T-helper 2 cell treated with Interferon-gamma antibody and Interleukin-4, amounts not matched to agents 5 μg/mL and 100 μg/mL, for 36 hours (primary cell): ENCODE results near the gene TRPV4.

ENCODE experiments used
- DNase-seq: peaks from one replicate; pipeline ENCODE4 v3.0.0; 2021; ENCODE audit warnings: low spot score
- H3K27ac Mint-ChIP-seq: one replicate; pipeline ENCODE4 v1.8.0; 2021; ENCODE audit warnings: mild to moderate bottlenecking, mixed read lengths
- H3K27me3 Mint-ChIP-seq: one replicate; pipeline ENCODE4 v1.8.0; 2021; ENCODE audit warnings: low read depth, mixed read lengths
- H3K36me3 Mint-ChIP-seq: one replicate; pipeline ENCODE4 v1.8.0; 2021; ENCODE audit warnings: low read depth, mixed read lengths
- H3K4me1 Mint-ChIP-seq: one replicate; pipeline ENCODE4 v1.8.0; 2021; ENCODE audit warnings: low read depth, mixed read lengths
- H3K4me3 Mint-ChIP-seq: one replicate; pipeline ENCODE4 v1.8.0; 2022; ENCODE audit warnings: mild to moderate bottlenecking, moderate library complexity, mixed read lengths
- H3K9me3 Mint-ChIP-seq: one replicate; pipeline ENCODE4 v1.8.0; 2021; ENCODE audit warnings: mixed read lengths

The TRPV4 gene

DNA sequence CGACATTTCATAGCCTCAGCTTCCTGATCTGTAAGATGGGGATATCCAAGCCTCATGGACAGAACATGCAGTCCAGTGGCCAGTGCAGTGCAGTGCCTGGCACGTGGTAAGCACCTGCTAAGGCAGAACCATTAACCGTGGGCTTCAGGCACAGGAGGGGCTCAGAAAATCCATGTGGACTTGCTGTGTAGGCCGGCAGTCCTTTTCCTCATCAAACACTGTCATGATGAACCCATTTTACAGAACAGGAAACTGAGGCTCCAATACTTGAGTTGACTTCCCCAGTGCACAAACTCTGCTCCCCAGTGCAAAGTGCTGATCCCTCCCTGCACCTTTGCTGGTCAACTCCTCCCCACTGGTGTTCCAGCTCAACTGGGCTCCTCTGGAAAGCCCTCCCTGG is 18.0 kb downstream of the TRPV4 start:
- Mint-ChIP-seq H3K36me3 (no peaks in the 10 kb centered on the region), H3K4me3 (no peak overlapping the region), H3K27me3 (no peaks in the 10 kb centered on the region), H3K27ac (no peak overlapping the region), H3K9me3 (no peaks in the 10 kb centered on the region), H3K4me1 (no peaks in the 10 kb centered on the region)
- no peak for DNase-seq

DNA sequence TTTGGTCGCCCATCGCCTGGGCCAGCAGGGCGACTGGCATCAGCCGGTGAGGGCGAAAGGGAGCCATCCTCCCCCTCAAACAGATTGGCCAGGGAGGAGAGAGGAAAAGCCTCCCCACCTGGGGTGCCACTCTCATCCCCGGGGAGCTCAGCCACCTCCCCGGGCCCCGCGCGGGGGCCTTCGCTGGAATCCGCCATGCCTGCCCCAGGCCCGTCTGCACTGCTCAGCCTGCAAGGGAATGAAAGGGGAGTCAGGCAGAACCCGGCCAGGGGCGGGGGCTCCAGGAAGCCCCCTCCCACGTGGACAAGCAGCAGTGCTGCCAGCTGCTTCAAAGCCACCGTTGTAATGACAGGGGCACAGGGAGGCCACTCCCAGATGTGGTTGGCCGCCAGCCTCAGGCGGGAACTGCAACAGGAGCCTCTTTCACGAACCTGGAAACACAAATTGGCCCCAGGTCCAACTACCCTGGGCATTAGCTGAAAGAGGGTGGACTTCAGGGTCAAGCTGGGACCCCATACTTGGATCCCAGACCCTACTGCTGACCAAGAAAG is 18.5 kb downstream of the TRPV4 start:
- H3K4me1 Mint-ChIP-seq = no peaks in the 10 kb centered on the region
- no peaks in the 10 kb centered on the region for H3K27me3 Mint-ChIP-seq
- no peaks in the 10 kb centered on the region for H3K9me3 Mint-ChIP-seq
- no peak overlapping the region for H3K4me3 Mint-ChIP-seq
- no peak overlapping the region for H3K27ac Mint-ChIP-seq
- H3K36me3 Mint-ChIP-seq = no peaks in the 10 kb centered on the region
- DNase-seq = no peak

DNA sequence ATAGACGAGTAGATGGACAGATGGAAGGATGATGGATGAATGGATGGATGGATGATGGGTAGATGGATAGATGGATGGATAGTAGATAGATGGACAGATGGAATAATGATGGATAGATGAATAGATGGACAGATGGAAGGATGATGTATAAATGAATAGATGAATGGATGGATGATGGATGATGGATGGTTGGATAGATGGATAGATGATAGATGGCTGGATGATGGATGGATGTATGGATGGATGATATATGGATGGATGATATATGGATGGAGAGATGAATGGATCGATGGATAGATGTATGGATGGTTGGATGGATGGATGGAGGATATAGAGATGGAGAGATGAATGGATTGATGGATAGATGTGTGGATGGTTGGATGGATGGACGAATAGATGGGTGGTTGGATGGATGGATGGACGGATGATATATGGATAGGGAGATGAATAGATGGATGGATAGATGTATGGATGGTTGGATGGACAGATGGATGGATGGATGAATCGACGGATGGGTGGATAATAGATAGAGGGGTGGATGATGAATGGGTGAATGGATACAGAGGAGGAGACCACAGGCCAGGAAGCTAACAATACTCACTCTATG is 19.3 kb downstream of the TRPV4 start:
- no peaks in the 10 kb centered on the region for H3K4me1 Mint-ChIP-seq
- no peak overlapping the region for H3K4me3 Mint-ChIP-seq
- H3K9me3 Mint-ChIP-seq = no peaks in the 10 kb centered on the region
- DNase-seq = no peak
- H3K27ac Mint-ChIP-seq = no peak overlapping the region
- H3K27me3 Mint-ChIP-seq = no peaks in the 10 kb centered on the region
- H3K36me3 Mint-ChIP-seq = no peaks in the 10 kb centered on the region

DNA sequence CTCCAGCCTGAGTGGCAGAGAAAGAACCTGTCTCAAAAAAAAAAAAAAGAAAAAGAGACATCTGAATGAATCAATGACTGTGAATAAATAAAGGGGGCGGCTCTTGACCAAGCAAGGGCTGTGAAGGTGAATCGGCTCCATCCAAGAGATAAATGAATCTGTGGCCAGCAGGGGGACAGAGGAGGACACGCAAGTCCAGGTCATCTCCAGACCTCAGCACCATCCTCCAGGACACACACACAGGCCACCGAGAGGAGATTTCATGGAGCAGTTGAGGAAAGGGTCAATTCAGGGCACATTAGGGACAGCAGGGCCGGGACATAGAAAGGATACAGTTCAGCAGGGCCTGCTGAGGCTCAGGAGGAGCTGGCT is 21.6 kb downstream of the TRPV4 start:
- no peaks in the 10 kb centered on the region for H3K36me3 Mint-ChIP-seq
- no peaks in the 10 kb centered on the region for H3K4me1 Mint-ChIP-seq
- DNase-seq = no peak
- no peaks in the 10 kb centered on the region for H3K9me3 Mint-ChIP-seq
- no peak overlapping the region for H3K27ac Mint-ChIP-seq
- no peak overlapping the region for H3K4me3 Mint-ChIP-seq
- H3K27me3 Mint-ChIP-seq = no peaks in the 10 kb centered on the region

DNA sequence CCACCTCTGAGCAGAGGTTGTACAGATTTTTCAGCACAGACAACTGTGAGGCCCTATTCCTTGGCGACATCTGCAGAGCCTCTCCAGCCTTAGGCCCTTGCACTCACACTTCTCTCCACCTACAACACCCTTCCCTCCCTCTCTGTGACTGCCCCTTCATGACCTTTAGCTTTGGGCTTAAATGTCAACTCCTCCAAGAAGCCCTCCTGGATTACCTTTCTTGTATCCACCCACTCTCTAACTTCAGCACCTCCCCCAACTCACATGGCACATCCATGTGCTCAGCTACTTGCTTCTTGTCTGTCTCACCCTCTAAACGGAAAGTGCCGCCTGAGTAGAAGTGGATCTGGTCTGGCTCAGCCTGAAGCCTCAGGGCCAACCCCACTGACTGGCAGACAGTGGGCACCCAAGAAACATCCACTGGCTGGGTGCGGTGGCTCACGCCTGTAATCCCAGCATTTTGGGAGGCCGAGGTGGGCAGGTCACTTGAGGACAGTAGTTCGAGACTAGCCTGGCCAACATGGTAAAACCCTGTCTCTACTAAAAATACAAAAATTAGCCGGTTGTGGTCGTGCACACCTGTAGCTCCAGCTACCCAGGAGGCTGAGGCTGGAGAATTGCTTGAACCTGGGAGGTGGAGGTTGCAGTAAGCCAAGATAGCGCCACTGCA is 22.1 kb downstream of the TRPV4 start:
- no peaks in the 10 kb centered on the region for H3K36me3 Mint-ChIP-seq
- no peak overlapping the region for H3K27ac Mint-ChIP-seq
- no peak for DNase-seq
- no peaks in the 10 kb centered on the region for H3K9me3 Mint-ChIP-seq
- no peaks in the 10 kb centered on the region for H3K4me1 Mint-ChIP-seq
- H3K4me3 Mint-ChIP-seq = no peak overlapping the region
- H3K27me3 Mint-ChIP-seq = no peaks in the 10 kb centered on the region

DNA sequence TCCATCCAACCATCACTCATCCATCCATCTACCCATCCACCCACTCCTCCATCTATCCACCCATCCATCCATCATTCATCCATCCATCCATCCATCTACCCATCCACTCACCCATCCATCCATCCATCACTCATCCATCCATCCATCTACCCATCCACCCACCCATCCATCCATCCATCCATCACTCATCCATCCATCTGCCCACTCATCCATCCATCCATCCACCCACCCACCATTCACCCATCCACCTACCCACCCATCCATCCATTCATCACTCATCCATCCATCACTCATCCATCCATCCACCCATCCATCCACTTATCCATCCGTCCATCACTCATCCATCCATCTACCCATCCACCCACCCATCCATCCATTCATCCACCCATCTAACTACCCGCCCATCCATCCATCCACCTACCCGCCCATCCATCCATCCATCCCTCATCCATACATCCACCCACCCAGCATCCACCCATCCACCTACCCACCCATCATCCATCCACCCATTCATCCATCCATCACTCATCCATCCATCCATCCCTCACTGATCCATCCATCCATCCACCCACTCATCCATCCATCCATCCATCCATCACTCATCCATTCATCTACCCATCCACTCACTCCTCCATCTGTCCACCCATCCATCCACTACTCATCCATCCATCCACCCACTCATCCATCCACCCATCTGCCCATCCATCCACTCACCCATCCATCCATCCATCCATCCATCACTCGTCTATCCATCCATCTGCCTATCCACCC is 24.1 kb downstream of the TRPV4 start:
- no peak overlapping the region for H3K4me3 Mint-ChIP-seq

DNA sequence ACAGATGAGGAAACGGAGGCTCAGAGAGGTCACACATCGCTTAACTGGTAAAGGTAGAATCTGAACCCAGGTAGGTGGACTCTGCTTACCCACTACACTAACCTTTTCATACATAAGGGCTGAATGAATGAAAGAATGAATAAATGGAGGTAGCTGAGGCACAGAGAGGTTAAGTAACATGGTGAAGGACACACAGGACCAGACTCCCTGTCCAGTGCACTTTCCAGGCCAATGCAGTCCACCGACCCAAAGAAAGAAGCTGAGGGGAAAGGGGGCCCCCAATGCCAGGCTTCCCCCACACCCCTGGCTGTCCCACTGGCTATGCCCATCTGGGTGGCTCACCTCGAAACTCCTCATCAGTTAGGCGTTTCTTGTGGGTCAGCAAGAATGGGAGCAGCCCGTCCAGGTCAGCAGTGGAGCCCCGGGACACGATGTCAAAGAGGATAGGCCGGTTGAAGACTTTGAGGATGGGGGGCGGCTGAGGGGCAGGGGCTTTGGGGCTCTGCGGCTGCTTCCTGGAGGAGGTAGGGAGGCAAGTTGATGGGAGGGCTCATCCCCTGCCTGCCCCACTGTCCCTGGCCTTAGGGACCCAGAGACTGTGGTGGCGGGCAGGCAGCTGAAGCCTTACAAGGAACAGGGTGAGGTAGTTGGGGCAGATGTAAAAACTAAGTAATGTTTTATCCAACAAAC is 25.1 kb downstream of the TRPV4 start:
- Mint-ChIP-seq H3K4me1 (no peaks in the 10 kb centered on the region), H3K36me3 (no peaks in the 10 kb centered on the region), H3K27ac (no peak overlapping the region), H3K9me3 (no peaks in the 10 kb centered on the region), H3K4me3 (no peak overlapping the region), H3K27me3 (no peaks in the 10 kb centered on the region)
- DNase-seq = no peak

More for the DNA sequence above, 24.1 kb downstream of the TRPV4 start:
- Mint-ChIP-seq H3K27ac (no peak overlapping the region), H3K36me3 (no peaks in the 10 kb centered on the region), H3K9me3 (no peaks in the 10 kb centered on the region), H3K27me3 (no peaks in the 10 kb centered on the region), H3K4me1 (no peaks in the 10 kb centered on the region)
- no peak for DNase-seq

DNA sequence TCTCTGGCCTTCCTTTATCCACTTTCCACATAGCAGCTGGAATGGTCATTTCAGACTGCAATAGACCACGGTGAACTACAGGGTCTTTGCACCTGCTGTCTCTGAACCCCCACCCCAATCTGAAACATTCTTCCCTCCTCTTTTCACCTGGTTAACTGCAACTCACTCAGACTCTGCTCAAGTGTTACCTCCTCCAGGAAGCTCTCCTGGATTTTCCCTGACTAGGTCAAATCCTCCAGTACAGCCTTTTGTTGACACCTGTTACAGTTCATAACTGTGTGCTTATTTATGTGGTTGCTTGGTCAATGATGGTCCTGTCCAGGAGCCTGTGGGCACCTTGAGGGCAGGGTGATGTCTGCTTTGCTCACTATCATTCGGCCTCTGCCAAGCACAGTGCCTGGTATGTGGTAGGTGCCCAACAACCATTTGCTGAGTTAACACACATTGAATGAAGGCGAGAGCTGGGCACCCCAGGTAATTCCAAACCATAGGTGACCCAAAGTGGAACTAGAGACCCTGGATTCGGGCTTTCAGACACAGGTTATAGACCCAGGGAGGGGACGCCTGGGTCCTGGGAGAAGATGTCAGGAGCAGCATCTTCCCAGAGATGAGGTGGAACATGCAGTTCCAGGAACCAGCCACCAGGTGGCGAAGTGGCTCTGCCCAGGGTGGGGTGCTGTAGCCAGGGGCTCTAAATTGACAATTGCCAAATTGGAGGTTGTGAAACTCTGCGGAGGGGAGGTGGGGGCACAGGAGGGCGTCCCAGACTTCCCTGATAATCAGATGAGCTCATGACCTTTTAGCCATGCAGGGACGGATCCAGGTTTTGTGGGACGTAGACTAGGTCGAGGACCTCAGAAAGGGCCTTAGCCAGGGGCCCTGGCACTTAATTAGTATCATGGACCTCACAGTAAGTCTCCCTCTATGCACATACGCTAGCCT is 28.1 kb downstream of the TRPV4 start:
- no peaks in the 10 kb centered on the region for H3K36me3 Mint-ChIP-seq
- H3K27ac Mint-ChIP-seq = no peak overlapping the region
- no peaks in the 10 kb centered on the region for H3K4me1 Mint-ChIP-seq
- H3K9me3 Mint-ChIP-seq = no peaks in the 10 kb centered on the region
- no peak overlapping the region for H3K4me3 Mint-ChIP-seq
- H3K27me3 Mint-ChIP-seq = no peaks in the 10 kb centered on the region
- peak; percentile 50 for DNase-seq

DNA sequence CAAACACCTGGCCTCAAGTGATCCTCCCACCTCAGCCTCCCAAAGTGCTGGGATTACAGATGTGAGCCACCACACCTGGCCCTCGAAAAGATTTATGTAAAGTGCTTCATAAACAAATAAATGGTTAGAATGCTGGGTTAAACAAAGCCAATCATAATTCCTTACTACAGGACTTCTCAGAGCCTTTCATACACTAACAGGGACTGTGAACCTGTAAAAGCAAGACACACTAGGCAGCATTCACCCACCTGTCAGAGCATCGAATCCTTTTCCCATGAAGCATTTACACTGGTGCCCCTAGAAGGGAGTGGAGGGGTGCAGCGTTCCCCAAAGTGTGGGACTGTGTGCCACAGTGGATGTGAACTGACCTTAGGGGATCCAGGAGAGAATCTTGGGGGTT is 29.5 kb downstream of the TRPV4 start:
- Mint-ChIP-seq H3K27ac (no peak overlapping the region), H3K9me3 (no peaks in the 10 kb centered on the region), H3K4me3 (no peak overlapping the region), H3K4me1 (no peaks in the 10 kb centered on the region), H3K27me3 (no peaks in the 10 kb centered on the region), H3K36me3 (no peaks in the 10 kb centered on the region)
- no peak for DNase-seq

DNA sequence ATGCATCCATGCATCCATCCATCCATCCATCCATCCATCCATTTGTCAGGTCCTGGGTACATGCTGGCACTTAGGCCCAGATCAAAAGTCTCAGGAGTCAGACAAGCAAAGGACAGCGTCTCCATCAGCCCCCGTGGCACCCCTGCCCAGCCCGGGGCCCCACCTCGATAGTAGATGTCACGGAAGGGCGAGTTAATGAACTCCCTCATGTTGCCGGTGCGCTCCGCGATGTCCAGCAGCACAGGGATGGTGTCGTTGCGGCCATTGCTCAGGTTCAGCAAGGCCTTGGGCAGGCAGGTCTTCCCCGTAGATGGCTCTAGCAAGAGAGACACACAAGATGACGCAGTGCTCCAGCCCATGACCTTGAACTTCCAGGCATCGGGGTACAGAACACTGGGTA is 30.4 kb downstream of the TRPV4 start:
- no peaks in the 10 kb centered on the region for H3K27me3 Mint-ChIP-seq
- no peaks in the 10 kb centered on the region for H3K4me1 Mint-ChIP-seq
- H3K4me3 Mint-ChIP-seq = no peak overlapping the region
- no peak overlapping the region for H3K27ac Mint-ChIP-seq
- H3K36me3 Mint-ChIP-seq = no peaks in the 10 kb centered on the region
- no peak for DNase-seq
- no peaks in the 10 kb centered on the region for H3K9me3 Mint-ChIP-seq

DNA sequence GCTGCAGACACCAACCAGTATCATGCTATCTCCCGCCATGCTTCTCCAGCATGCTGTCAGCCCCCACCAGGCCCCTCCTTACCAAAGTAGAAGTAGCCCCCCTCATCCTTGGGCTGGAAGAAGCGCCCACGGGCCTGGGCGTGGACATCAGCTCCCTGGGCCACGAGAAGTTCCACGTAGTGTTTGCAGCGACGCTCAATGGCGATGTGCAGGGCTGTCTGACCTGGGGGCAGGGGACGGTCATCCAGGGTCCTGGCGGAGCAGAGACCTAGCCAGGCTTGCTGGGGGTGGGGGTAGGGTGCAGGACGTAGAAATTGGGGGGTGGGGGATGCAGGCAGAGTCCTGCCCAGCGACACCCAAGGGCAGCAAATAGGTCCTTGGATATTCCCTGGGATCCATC is 32.7 kb downstream of the TRPV4 start:
- Mint-ChIP-seq H3K27ac (no peak overlapping the region), H3K9me3 (no peaks in the 10 kb centered on the region), H3K4me1 (no peaks in the 10 kb centered on the region), H3K4me3 (no peak overlapping the region), H3K27me3 (no peaks in the 10 kb centered on the region), H3K36me3 (no peaks in the 10 kb centered on the region)
- no peak for DNase-seq

DNA sequence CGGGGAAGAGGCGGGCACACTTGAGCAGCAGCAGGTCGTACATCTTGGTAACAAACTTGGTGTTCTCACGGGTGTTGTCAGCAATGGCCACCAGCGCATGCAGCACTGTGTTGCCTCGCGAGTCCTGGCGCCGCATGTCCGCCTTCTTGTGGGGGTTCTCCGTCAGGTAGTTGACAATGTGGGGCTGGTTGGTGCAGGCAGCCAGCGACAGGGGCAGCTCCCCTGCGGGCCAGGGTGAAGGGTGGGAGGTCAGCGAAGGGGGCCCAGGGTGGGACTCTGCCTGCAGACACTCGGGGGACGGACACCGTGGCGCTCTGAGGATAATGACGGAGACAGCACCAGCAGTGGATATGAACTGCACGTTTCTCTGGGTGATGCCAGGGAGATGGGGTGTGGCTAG is 34.5 kb downstream of the TRPV4 start:
- Mint-ChIP-seq H3K9me3 (no peaks in the 10 kb centered on the region), H3K27ac (no peak overlapping the region), H3K36me3 (no peaks in the 10 kb centered on the region), H3K4me1 (no peaks in the 10 kb centered on the region), H3K4me3 (no peak overlapping the region), H3K27me3 (no peaks in the 10 kb centered on the region)
- DNase-seq = no peak

DNA sequence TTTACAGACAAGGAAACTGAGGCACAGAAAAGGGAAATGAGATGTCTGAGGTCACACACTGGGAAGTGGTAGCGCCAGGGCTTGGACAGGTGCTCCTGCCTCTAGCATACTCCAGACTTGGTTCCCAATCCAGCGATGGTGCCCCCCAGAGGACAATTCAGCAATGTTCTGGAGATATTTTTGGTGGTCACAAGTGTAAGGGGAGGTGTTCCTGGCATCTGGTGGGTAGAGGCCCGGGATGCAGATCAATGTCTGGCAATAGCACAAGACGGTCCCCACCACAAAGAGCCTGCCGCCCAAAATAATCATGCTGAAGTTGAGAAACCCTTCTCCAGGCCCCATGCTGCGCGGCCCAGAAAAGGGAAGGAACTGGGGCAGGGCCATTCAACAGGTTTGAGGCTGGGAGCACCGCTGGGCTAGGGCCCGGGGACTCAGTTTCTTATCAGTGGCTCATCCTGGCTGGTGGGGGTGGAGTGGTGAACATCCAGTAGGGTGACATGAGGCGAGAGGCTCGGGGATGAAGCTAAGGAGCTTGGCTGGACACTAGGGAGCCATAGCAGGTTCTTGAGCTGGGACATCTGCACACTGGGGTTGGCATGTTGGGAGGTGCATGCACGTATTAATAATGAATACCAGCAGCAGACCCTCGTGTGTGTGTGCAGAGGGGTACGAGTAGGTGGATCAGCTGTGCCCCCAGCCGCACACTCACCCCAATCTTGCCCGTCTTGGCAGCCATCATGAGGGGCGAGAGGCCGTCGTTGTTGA is 35.1 kb downstream of the TRPV4 start:
- DNase-seq = no peak
- Mint-ChIP-seq H3K4me1 (no peaks in the 10 kb centered on the region), H3K27me3 (peaks cover 2% of the 10 kb centered on the region), H3K4me3 (no peak overlapping the region), H3K36me3 (no peaks in the 10 kb centered on the region), H3K9me3 (no peaks in the 10 kb centered on the region), H3K27ac (no peak overlapping the region)
